ENCODE measurements around the gene MISP3. TPM values are rescaled to one million over a fixed set of nuclear protein-coding genes. Genes with fewer than 3 reads are reported as not detected.

Gene MISP3
- total and polyA plus RNA-seq, 9 of the 15 experiments (the other 6 are each of a cell fraction or from before 2014, with no cell fraction given), result 0.25 to 5.6 (median 1.6) TPM

GRCh38 chr19:14091081-14091812 lies 18.7 kb downstream of the MISP3 start:
- DNase-seq (ENCODE audit: extremely low read depth in 1 of 4, low spot score in 3 of 4), result peak; percentile 61 to 92 (median 84)
- Histone ChIP-seq H4K20me1 (replicated peaks; ENCODE audit: control insufficient read depth, insufficient read depth, low read length) (no peaks in the 10 kb centered on the region), H3K27ac (ENCODE audit: extremely low read depth, low read depth, low read length) (peak overlapping the region; percentile 97), H3K36me3 (ENCODE audit: control insufficient read depth, insufficient read depth, low read length) (peaks cover 22% of the 10 kb centered on the region; the same call in 2 of the 3 replicates), H3K9me3 (replicated peaks; ENCODE audit: control insufficient read depth, insufficient read depth, low read depth, low read length) (peaks cover 10% of the 10 kb centered on the region), H2AFZ (ENCODE audit: low read depth, low read length) (peak overlapping the region; percentile 90), H3K4me2 (ENCODE audit: insufficient read depth, low read length) (peak overlapping the region; percentile 96), H3K9me1 (ENCODE audit: control insufficient read depth, insufficient read depth, low read length) (no peaks in the 10 kb centered on the region), H3K9ac (ENCODE audit: insufficient read depth in 1 of 2, low read depth in 2 of 2, low read length in 2 of 2) (peak overlapping the region; percentile 87 to 93), H3K27me3 (ENCODE audit: control insufficient read depth in 2 of 2, insufficient read depth in 2 of 2, low read length in 2 of 2) (no peaks in the 10 kb centered on the region), H3K79me2 (ENCODE audit: control insufficient read depth, insufficient read depth, low read length) (peaks cover 11% of the 10 kb centered on the region), H3K4me1 (replicated peaks in 1 of 2; ENCODE audit: control insufficient read depth in 2 of 2, insufficient read depth in 2 of 2, low read length in 2 of 2) (peaks cover 7 to 29% of the 10 kb centered on the region in 2 experiments; a peak in 3 of 5 replicates), H3K4me3 (peak overlapping the region; percentile 94)
- TSS peak; percentile 86 for BruUV-seq (replicated peaks)
- intact Hi-C loops (cut with micrococcal nuclease), result loop anchor here (2.0 kb wide), 1 partner anchor 46 kb away; the partner anchor contains the start of gene ASF1B
- in situ Hi-C loops (cut with MboI), result no loop called here
- CTCF ChIA-PET (ENCODE audit: low intra/inter-chr PET ratio), result interaction anchor here (0.6 kb wide), 1 partner anchor 76 kb away, joined by 3 read pairs; no protein-coding TSS in a partner anchor
- POLR2A ChIA-PET, result interaction anchor here (0.6 to 1.9 kb wide), 6 partner anchors 9 to 324 kb away, joined by 3 to 6 read pairs (median 4); partner anchors contain the start of gene IL27RA
- peak; percentile 90 for FAIRE-seq
- under 1% methylated on average over 41 of the region's 72 CpGs for WGBS (ENCODE audit: insufficient coverage, low coverage, missing lambda C conversion rate)
- ATAC-seq, result peak; percentile 81
- TF ChIP-seq ZKSCAN3 (CRISPR knock-in tag; IDR thresholded peaks at IDR 0.05) (no peak), U2AF2 (optimal IDR thresholded peaks at IDR 0.05; ENCODE audit: low read depth, low read length) (no peak), CREB3L1 (IDR thresholded peaks at IDR 0.05; ENCODE audit: borderline replicate concordance, low read depth) (peak; percentile 34; the same call in 1 of the 2 replicates), ZNF184 (CRISPR knock-in tag; IDR thresholded peaks at IDR 0.05) (no peak), CAMTA2 (CRISPR knock-in tag; conservative IDR thresholded peaks at IDR 0.05) (no peak), PCBP1 (IDR thresholded peaks at IDR 0.05; ENCODE audit: low read depth, low read length, poor library complexity, severe bottlenecking) (peak; percentile 82), NCOR1 (IDR thresholded peaks at IDR 0.05) (peak; percentile 45; the same call in 1 of the 2 replicates), ZNF740 (CRISPR knock-in tag; IDR thresholded peaks at IDR 0.05) (peak; percentile 42; the same call in 1 of the 2 replicates), ZNF740 (tag; IDR thresholded peaks at IDR 0.05) (peak in 1 of 2 experiments; percentile 60; a peak in 2 of 4 replicates), MCM3 (IDR thresholded peaks at IDR 0.05) (no peak), E2F4 (CRISPR knock-in tag; IDR thresholded peaks at IDR 0.05; ENCODE audit: low read depth) (no peak), MLLT1 (IDR thresholded peaks at IDR 0.05) (no peak), TRIM25 (IDR thresholded peaks at IDR 0.05; ENCODE audit: borderline replicate concordance) (no peak), ZNF766 (CRISPR knock-in tag; conservative IDR thresholded peaks at IDR 0.05) (no peak; the same call in 1 of the 2 replicates)
